Right renal cortex interstitium (tissue), 3 donors: Measurements from ENCODE around the gene CABLES1. TPM values are rescaled to one million over a fixed set of nuclear protein-coding genes. Genes with fewer than 3 reads are reported as not detected.

Experiments used
- DNase-seq, 3 donors: peaks; one replicate each; pipeline ENCODE4 v3.0.0-alpha.2; 2013; ENCODE audit warnings: low read depth in 3 of 3, low spot score in 2 of 3
- polyA plus RNA-seq, 3 donors: library from polyadenylated mRNA; unstranded; fragments of 120-200 nt; gene quantifications; one replicate each; pipeline ENCODE4 v1.2.1, GENCODE V29; 2013; ENCODE audit not compliant: insufficient read length in 3 of 3

CABLES1 gene
- polyA plus RNA-seq, 3 donors: 24.3 to 25.8 (median 25.8) TPM

DNA sequence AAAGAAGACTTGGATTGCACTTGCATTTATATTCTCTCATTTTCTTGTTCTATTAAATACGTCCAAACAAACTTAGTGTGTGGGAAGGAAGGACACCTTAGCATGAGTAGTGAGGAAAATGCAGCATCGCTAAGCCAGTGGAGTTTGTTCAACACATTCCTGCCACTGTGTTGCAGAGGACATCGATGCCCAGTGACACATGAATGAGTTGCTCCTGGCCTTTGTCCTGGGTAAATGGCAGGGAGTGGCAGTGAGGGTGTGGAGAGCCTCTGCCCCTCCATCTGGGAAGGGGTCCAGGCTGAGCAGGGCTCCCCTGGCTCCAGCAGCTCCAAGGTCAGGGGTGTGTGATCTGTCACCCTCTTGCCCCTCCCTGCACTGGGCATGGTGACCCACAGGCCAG, 75.9 kb downstream of the CABLES1 start:
- no peak for DNase-seq

DNA sequence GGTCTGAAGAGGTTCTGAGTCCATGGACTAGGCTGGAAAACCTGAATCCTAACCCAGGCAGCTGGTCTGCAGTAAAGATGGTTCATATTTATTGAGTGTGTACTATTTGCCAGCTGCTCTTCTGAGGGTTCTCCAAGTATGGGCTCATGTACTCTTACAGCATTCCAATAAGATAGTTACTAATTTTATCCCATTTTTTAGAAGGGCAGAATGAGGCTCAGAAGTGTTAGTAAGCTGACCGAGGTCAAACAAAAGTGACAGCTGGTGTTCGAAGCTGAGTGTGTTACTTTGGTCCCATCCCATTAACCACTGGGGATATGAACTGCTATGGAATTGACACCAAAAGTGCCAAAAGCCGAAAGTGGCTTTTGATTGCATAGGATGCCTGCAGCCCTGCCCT, 76.9 kb downstream of the CABLES1 start:
- DNase-seq: no peak

DNA sequence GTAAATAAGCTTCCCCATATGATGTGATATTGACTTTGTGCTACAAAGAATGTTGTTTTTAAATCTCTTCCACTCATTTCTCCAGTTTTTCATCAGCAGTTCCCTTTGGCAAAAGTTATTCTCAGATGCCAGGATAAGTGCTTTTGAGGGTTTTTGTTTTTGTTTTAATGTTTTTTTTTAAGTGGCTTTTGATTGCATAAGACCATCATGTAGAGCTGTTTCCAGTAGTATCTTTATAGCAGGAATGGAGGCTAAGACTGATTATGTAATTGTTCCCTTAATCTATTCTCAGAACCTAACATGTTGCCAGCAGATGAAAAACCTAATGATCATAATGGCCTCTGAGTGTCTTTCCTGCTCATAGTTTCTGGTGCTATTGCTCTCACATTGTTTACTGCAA, 77.9 kb downstream of the CABLES1 start:
- DNase-seq: no peak

DNA sequence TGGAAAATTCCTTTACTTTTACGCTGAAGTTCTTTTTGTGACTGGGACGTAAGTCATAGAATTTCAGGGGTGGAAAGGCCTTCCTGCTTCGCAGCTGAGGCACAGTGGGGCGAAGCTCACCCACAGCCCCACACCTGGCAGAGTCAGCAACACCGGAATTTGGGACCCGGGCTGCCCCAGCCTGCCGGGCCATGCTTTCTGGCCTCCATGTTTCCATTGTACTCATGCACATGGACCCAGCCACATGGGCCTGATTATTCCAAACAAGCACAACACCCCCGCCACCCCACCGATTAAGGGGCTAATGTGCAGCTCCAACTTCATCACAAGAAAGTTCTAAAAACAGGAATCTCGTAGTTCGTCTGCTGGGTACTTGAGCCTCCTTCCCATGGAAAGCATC, 82.5 kb downstream of the CABLES1 start:
- DNase-seq: no peak

DNA sequence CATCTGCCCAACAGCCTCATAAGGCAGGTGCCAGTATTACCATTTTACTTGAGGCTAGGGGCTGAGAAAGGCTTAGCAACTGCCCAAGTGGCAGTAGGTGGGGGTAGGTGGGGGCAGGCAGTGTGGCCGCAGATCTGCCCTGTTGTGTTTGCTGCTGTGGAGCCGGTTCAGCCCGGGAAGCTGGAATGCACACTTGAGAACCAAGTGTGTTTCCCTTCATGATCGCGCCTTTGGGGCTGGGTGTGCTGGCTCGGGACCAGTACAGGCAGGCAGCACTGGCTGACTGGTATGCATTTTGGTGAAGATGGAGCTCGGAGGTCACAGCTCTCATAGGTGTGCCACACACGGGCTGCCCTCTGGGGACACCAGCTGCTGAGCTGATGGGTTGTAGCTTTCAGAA, 85.1 kb downstream of the CABLES1 start:
- DNase-seq: no peak

DNA sequence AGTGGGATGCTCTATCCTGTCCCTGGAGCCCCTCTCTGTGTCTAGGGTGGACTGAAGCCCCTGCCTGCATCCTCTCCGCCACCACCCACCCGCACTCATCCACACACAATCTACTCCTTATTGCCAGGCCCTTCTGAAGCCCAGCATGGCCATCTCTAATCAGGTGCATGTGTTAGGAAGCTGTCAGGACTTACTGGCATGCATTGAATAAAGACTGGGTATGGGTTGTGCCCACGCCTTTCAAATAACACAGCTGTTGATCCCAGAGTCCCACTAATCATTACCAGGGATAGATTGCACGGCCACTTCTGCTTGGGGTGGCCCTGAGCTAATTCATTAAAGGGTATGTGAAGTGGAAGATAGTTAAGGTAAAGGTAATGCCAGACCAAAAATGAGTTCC, 88.4 kb downstream of the CABLES1 start:
- no peak for DNase-seq

DNA sequence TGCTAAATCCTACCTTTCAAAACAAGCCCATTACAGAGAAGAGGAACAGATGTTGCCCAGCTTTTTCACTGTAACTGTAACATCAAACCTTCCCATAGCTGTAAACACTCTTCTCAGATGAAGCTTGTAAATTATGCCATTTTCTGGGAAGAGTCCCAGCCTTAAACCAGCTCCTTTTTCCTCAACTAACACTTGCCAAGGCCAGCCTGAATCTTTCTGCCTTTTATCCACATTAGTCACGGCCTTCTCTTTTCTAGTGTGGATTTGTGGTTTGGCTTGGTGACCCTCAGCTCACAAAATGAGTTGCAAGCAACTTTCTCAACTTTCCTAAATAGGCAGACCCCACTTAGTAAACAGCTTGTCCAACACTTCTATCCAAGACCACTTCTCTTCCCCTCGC, 90.2 kb downstream of the CABLES1 start:
- peak in 2 of 3 donors; percentile 54 to 56 for DNase-seq

DNA sequence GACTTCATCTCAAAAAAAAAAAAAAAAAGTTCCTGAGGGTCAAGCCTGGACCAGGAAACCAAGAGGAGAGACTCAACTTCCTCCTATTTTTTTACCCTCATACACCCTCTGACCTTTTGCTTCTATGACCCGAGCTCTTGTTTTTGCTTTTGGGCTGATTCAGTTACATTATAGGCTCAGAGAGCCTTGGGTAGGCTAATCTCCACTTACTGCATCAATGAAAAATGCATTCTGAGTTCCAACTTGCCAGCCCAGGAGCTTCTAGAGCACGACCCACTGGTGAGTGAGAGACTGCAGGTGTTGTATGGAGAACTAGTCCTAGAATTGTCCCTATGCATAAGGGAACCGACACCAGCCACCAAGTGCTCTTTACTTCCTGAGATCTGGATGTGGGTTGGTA, 91.1 kb downstream of the CABLES1 start:
- DNase-seq: no peak

DNA sequence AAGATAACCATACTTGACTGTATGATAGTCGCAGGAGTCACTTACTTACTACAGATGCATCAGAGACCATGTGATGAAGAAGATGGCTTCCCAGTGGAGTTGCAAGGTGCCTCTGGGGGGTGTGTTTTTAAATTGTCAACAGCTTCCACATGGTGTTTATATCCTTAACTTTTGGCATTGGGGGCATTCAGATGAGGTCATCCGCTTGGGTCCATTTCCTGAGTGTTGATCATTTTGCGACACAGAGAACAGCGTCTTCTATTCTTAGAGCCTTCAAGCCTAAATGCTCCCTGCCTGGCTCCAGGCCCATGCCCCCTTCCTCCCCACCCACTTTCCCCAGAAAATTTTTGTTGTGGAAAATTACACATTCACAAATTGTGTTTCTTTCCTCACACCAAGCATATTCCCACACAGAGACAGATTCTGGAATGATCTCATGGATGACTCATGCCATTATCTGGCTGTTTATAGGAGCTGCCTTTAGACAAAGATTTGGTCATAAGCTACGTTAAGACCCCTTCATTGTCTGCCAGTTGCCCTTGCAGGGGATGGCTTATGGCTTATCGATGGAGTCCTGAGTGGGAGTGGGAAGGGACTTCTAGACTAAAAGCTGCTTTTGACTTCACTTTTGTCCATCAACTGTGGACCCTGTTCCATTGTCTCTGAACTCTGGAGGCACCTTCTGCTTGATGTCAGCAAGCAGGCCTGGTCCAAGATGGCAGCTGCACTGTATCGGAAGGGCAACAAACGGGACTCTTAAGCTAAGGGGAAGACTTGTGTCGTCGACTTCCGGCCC, 91.8 kb downstream of the CABLES1 start:
- no peak for DNase-seq

DNA sequence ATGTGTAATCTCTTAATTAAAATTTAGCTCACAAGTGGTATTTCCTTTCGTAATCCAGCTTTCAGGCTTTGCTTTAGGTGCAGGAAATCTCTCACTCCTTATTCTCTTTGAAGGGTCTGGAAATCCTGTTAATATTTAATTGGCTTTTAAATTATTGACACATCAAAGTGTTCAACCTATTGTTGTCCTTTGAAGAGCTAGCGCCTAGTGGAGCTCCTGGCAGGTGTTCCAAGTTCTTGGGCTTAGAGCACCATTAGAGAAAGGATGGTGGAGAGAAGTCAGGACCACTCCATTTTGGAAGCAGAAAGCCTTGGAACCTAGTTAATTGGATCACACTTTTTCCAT, 92.4 kb downstream of the CABLES1 start:
- DNase-seq: no peak

DNA sequence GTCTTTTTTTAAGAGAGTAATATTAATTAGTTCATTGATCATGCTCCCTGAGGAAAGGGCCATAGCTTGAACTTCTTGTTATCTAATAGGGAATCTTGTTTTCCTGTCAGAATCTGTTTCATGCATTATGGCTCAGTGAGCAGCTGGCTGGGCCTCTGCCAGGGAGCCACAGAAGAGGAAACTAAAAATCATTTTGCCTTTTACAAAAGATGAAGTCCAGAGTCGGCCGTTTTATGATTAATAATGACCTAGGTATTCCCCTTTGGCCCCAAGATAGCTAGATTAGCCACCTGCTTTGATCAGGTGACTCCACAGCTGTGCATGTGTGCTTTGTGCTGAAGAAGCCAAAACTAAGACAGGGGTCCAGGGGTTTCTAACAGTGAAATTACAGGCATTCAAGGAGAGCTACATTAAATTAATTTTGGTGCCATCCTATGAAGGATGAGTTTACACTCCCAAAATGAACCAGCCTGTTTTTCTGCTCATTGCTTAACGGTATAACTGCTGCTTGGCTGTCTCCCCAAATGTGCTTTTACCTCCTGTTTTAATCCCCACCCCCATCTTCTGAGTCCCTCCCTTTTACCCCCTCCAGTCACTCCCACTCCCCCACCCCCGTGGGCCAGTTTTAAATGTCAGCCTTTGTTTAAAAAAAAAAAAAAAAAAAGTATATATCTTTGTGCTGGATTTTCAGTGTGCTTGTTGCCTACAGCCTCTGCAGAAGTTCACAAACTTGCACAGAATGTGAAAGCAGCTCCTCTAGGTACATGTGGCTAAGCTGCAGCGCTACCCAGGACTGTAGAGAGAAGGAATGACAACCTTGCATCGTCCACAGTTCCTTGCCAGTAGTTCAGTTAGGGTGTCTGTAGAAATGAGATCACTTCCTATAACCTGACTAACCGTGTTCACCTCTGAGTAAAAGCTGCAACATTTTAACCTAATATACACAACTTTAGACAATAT, 93.1 kb downstream of the CABLES1 start:
- no peak for DNase-seq

DNA sequence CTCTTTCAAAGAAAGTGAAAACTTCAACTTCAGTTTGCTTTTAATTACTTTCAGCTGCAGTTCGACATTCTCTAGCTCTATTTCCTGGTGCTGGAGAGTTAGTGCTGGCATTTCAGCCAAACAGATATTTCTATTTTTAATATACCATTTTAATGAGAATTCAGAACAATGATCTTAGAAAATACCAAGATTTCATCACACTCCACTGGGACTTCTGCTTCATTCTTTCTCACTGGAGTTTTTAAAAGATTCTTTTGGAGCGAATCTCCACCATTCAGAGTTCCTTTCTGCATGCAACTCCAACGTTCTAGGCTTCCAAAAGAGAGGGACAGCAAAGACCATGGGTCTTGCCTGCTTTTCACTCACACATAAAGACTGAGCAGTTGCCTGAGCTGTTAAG, 94.2 kb downstream of the CABLES1 start:
- no peak for DNase-seq

DNA sequence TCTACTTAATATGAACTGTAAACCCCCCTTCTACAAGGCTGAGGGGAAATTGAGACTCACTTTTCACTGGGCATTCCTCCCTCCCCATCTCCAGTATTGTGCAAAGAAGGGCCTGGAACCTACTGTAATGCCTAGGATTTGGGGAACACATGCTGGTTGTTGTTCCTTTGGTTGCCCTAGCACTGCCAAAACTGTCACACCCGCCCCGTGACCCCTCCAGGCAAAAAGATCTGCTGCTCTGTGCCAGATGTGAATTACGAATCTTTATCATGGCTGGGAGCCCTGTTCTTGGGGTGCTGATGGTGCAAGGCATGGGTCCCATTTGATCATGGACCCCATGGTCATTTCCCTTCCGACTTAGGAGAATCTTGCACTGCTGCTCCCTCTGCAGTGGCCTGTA, 95.4 kb downstream of the CABLES1 start:
- DNase-seq: no peak

DNA sequence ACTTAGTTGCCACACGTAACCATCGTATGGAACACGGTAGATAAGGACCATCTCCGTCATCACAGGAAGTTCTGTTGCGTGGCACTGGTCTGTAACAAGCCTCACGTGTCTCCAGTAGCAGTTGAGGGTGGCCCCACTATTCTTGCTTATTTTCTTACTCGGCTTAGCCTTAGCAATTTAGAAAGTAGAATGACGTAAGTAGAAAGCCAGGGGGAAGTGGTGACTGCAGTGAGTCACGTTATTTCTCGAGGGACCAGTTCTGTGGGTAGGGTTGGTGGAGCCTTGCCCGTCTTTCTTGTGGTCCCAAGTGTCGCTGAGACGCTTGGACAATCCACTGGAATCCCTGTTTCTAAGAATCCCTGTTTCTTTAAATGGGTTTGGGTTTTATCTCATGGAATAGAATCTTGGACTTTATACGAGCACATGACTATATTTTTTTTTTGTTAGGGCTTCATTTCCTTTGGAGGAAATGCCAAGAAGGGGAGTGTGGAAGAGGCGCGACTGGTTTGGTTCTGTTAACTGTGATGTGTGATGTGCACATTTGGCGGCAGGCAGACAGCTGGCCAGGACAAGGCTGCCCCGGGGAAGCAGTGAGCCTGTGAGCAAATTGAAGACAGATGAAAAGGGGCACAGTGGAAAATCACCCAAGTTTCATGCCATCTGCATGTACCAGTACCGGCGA, 96.2 kb downstream of the CABLES1 start:
- DNase-seq: no peak

DNA sequence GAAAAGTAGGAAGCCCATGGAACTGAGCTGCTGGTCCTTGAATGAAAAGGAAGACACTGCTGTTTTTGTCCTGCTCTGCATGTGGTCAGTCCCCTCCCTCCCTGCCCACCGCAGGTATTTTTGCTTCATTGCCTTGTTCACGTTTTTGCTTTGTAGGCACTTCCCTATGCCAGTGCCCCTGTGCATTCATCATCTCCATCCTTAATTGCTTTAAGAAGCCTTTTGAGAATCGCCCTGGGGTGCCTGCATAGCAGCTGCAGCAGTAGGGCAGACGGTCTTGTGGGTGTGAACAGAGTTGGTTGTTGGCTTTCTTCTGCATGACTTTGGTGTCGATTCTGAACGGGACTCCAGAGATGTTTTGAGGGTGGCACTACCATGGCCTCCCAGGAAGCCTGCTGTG, 97.0 kb downstream of the CABLES1 start:
- no peak for DNase-seq

DNA sequence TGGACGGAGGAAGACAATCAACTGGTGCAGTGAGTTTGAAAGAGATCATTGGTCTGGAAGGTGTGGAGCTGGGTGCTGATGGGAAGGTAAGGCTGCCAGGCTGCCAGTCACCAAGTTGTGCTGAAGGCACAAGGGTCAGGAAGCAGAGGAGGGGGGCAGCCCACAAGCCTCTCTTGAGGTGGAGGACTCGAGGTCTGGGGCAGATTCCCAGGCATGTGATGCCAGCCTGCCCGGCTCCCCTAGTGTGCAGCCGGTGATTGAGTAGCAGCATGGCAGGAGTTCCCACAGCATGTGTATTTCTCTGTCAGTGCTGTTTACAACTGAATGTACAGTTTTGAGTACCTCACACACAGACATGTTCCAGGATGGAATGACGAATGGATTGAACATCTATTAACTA, 99.3 kb downstream of the CABLES1 start:
- no peak for DNase-seq

DNA sequence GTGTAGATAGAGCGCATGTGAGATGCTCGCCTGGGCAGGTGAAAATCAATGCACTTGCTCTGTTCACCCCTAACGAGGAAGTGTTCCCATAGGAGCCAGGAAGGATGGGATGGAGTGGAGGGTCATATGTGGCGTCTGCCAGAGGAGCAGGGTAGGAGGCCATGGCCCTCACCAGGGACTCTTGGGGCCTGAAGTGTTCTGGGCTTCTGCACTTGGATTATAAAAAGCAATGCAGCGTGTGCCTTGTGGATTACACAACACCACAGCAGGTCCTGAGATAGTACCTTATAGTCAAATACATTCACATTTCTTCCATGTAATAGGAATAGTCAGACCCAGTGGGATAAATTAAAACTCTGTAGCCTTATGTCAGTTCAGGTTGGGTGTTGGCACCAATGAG, 100.1 kb downstream of the CABLES1 start:
- no peak for DNase-seq

DNA sequence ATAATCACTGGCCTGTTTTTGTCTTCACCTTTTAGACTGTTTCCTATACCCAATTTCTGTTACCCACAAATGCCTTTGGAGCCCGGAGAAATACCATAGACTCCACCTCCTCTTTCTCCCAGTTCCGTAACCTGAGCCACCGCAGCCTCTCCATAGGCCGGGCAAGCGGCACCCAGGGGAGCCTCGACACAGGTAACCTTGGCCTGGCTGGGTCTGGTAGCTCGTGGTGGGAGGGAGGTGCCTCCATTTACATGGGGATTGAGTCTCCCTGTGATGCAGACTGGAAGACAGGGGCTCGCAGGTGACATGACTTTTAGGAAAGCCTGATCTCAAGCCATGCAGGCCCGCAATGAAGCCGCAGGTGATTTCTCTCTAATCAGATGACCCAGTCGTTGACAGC, 100.6 kb downstream of the CABLES1 start:
- no peak for DNase-seq

DNA sequence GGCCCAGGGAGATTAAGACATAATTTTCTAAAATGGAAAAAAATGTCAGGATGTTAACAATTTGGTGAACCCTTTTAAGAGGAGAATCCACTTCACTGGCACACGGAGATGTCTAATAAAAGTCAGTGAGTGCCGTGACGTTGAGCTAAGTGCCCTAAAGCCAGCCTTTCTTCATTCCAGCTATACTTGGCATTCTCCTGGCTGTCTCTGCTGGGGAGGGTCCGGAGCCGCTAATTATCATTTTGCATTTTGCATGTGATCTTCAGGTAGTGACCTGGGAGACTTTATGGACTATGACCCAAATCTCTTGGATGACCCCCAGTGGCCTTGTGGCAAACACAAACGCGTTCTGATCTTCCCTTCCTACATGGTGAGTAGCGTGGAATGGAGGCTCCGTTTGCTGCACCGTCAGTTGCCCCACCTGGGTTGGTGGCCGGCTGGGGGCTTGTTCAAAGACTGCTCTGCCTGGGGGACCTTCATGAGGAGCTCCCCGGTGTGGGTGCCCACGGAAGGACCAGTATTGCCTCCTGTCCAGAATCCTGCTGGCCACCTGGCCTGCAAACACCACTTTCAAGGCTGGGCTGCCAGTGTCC, 101.7 kb downstream of the CABLES1 start:
- no peak for DNase-seq

DNA sequence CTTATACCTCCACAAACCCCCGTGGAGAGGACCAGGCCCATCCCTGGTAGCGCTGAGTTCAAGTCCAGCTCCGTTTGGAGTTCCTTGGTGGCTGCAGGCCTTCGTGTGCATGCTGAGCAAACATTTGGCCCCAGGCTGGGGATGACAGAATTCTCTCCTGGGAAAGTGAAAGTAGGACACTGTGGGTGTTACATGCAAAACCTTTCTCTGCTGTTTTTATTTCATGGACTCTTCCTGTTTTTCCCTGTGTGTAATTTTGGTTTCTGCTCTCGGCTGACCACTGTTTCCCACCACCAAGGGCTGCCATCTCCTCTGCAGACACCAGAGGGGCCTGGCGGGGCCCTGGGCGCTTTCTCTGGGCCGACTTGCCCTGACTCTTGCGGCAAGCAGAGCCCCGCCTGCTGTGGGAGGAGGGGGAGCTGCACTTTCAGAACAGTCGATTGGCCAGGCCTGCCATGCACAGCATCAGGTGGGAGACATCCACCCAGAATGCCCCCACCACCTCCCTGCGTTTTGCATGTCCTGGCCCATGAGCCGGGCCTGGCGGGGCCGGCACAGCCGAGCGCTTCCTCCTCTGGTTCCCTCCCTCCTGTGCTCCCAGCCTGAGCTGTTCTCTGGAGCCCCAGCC, 102.4 kb downstream of the CABLES1 start:
- DNase-seq: no peak

DNA sequence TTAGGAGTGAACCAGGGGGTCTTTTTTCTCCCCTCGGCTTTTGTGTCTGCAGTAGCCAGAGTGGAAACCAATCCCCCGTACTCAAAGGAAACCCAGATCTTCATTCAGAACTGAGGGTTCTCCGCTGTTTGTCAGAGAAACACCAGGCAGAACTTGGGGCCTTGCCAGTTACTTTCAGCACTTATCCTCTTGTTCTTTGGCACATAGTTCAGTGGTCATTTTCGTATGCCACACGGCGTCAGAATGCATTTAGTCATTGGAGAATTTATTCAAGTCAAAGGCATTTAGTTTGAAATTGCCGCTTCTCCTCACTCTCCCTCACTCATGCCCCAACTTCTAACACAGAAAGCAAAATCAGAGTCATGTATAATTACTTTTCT, 102.9 kb downstream of the CABLES1 start:
- no peak for DNase-seq
